Stomach (tissue), 9 donors: ENCODE data around the gene ITSN2. TPM values are rescaled to one million over a fixed set of nuclear protein-coding genes. Genes with fewer than 3 reads are reported as not detected.

ENCODE experiments used
- DNase-seq, 2 donors: peaks; one replicate each; pipeline versions ENCODE4 v3.0.0 to v3.0.0-alpha.2; 2013 to 2019
- H3K27ac ChIP-seq, 5 donors: fragments of 200-600 bp in 4 of 5; sonication (generic) in 4 of 5; one replicate each; pipeline ENCODE4 v1.5.1; 2013 to 2019; ENCODE audit warnings: mild to moderate bottlenecking in 1 of 5, moderate library complexity in 1 of 5
- H3K27me3 ChIP-seq, 3 donors: fragments of 200-600 bp; sonication (generic); one replicate each; pipeline ENCODE4 v1.5.1; 2017 to 2019; ENCODE audit warnings: mixed run types in 1 of 3
- H3K36me3 ChIP-seq, 4 donors: fragments of 200-600 bp; sonication (generic); 1 replicate in 3 of 4; 2 replicates in 1 of 4; pipeline ENCODE4 v1.5.1; 2016 to 2019
- H3K4me1 ChIP-seq, 4 donors: fragments of 200-600 bp; sonication (generic); one replicate each; pipeline ENCODE4 v1.5.1; 2016 to 2019
- H3K4me3 ChIP-seq, 4 donors: fragments of 200-600 bp; sonication (generic) in 3 of 4; one replicate each; pipeline ENCODE4 v1.5.1; 2016 to 2019; ENCODE audit warnings: mild to moderate bottlenecking in 1 of 4
- H3K9me3 ChIP-seq, 4 donors: fragments of 200-600 bp; sonication (generic); one replicate each; pipeline ENCODE4 v1.5.1; 2016 to 2019
- CTCF ChIP-seq, 7 experiments: fragments of 450-650 bp in 4 of 7; fragments of 200-600 bp in 3 of 7; sonication (generic) in 3 of 7; IDR thresholded peaks; one replicate each; pipeline ENCODE4 v1.5.1; 2016 to 2019; ENCODE audit warnings: antibody characterized with exemption in 7 of 7, control low read depth in 2 of 7, mild to moderate bottlenecking in 1 of 7
- EP300 ChIP-seq: sonication (generic); formaldehyde crosslinking; IDR thresholded peaks from one replicate; pipeline ENCODE4 v1.6.1; 2017; ENCODE audit warnings: antibody characterized with exemption
- POLR2A ChIP-seq, 4 donors: fragments of 450-650 bp; IDR thresholded peaks; one replicate each; pipeline ENCODE4 v1.6.1; 2016; ENCODE audit warnings: antibody characterized with exemption in 4 of 4, control low read depth in 2 of 4, mild to moderate bottlenecking in 1 of 4, moderate library complexity in 1 of 4
- POLR2AphosphoS5 ChIP-seq, 3 donors: sonication (generic); formaldehyde crosslinking; IDR thresholded peaks; one replicate each; pipeline ENCODE4 v1.6.1; 2016; ENCODE audit warnings: antibody characterized with exemption in 3 of 3
- WGBS, 5 donors: extraction: QIAGEN DNeasy Blood & Tissue Kit in 3 of 5; methylation state at CpG; one replicate each; pipeline versions ENCODE4 v1.1.5 to v1.1.7; 2013 to 2018; 5-methylcytosine and 5-hydroxymethylcytosine counted together
- intact Hi-C: fragments of 100-400 bp; cut with DNase I; formaldehyde crosslinking; loops from one replicate; pipeline ENCODE4 v1.15.1; 2023; ENCODE audit warnings: low total_unique reads
- polyA plus RNA-seq, 3 donors: library from polyadenylated mRNA; stranded (reverse); fragments of 200-250 nt; gene quantifications; one replicate each; pipeline ENCODE4 v1.2.3, GENCODE V29; 2013
- total RNA-seq, 5 donors: library from RNA; depleted of rRNA; stranded (reverse); fragments of >200 nt; gene quantifications; one replicate each; pipeline versions ENCODE4 v1.1.0 to v1.2.3, GENCODE V29; 2014 to 2016
- donor health status: healthy with polysubstance abuse.
- donor health status: Bipolar disorder and iron deficiency.
- donor health status: healthy.

ITSN2 gene
- total and polyA plus RNA-seq, 8 donors: 14.6 to 216 (median 44.9) TPM

- Histone ChIP-seq H3K27me3 (no peaks in the 10 kb centered on the region), H3K4me3 (no peak overlapping the region), H3K36me3 (peaks cover 0 to 10% (median 4%) of the 10 kb centered on the region in 4 donors), H3K9me3 (peaks cover 0 to 2% (median 0%) of the 10 kb centered on the region in 4 donors), H3K4me1 (no peaks in the 10 kb centered on the region), H3K27ac (no peak overlapping the region)
- 80 to 88% (median 84%) methylated on average over 9 of the region's 9 CpGs for WGBS, 5 donors
- intact Hi-C loops: no loop called here
- TF ChIP-seq EP300 (no peak), POLR2A (IDR thresholded peaks at IDR 0.05) (no peak)
- no peak for DNase-seq
These were observed 169.8 kb downstream of the ITSN2 start for GRCh38 chr2:24190503-24190902.

- TF ChIP-seq EP300: no peak
- no peak for TF ChIP-seq POLR2AphosphoS5 (IDR thresholded peaks at IDR 0.05)
- no peak for TF ChIP-seq CTCF (IDR thresholded peaks at IDR 0.05)
- no peak for TF ChIP-seq POLR2A (IDR thresholded peaks at IDR 0.05)
- H3K4me3 ChIP-seq: no peak overlapping the region
- H3K36me3 ChIP-seq: peaks cover 0 to 10% (median 4%) of the 10 kb centered on the region in 4 donors
- peaks cover 0 to 3% (median 0%) of the 10 kb centered on the region in 4 donors for H3K9me3 ChIP-seq
- H3K4me1 ChIP-seq: no peaks in the 10 kb centered on the region
- 82 to 85% (median 84%) methylated on average over 10 of the region's 10 CpGs for WGBS, 5 donors
- H3K27me3 ChIP-seq: no peaks in the 10 kb centered on the region
- no peak overlapping the region for H3K27ac ChIP-seq
- intact Hi-C loops: no loop called here
- no peak for DNase-seq
These were observed 170.8 kb downstream of the ITSN2 start for GRCh38 chr2:24189551-24189950.

- TF ChIP-seq EP300 (no peak), CTCF (IDR thresholded peaks at IDR 0.05) (no peak), POLR2A (IDR thresholded peaks at IDR 0.05) (no peak), POLR2AphosphoS5 (IDR thresholded peaks at IDR 0.05) (no peak)
- 59 to 72% (median 67%) methylated on average over 6 of the region's 6 CpGs for WGBS, 5 donors
- Histone ChIP-seq H3K27me3 (no peaks in the 10 kb centered on the region), H3K27ac (no peak overlapping the region), H3K9me3 (peaks cover 0 to 3% (median 0%) of the 10 kb centered on the region in 4 donors), H3K4me3 (no peak overlapping the region), H3K4me1 (no peaks in the 10 kb centered on the region), H3K36me3 (peaks cover 0 to 4% (median 2%) of the 10 kb centered on the region in 4 donors)
- intact Hi-C loops: no loop called here
- no peak for DNase-seq
These were observed 176.8 kb downstream of the ITSN2 start for GRCh38 chr2:24183366-24184069.

- peaks cover 0 to 3% (median 0%) of the 10 kb centered on the region in 4 donors for H3K9me3 ChIP-seq
- TF ChIP-seq EP300 (no peak), POLR2A (IDR thresholded peaks at IDR 0.05) (no peak), CTCF (IDR thresholded peaks at IDR 0.05) (no peak), POLR2AphosphoS5 (IDR thresholded peaks at IDR 0.05) (no peak)
- no peaks in the 10 kb centered on the region for H3K27me3 ChIP-seq
- H3K27ac ChIP-seq: no peak overlapping the region
- WGBS, 5 donors: 90 to 95% (median 91%) methylated on average over 7 of the region's 7 CpGs
- intact Hi-C loops: no loop called here
- H3K4me3 ChIP-seq: no peak overlapping the region
- H3K4me1 ChIP-seq: no peaks in the 10 kb centered on the region
- DNase-seq: no peak
- peaks cover 0 to 3% (median 0%) of the 10 kb centered on the region in 4 donors for H3K36me3 ChIP-seq
These were observed 177.8 kb downstream of the ITSN2 start for GRCh38 chr2:24182507-24182906.

GRCh38 chr2:24181849-24182248, 178.5 kb downstream of the ITSN2 start:
- 80 to 89% (median 85%) methylated on average over 6 of the region's 6 CpGs for WGBS, 5 donors
- Histone ChIP-seq H3K36me3 (no peaks in the 10 kb centered on the region), H3K9me3 (peaks cover 0 to 3% (median 0%) of the 10 kb centered on the region in 4 donors), H3K27me3 (no peaks in the 10 kb centered on the region), H3K4me1 (no peaks in the 10 kb centered on the region), H3K4me3 (no peak overlapping the region), H3K27ac (no peak overlapping the region)
- TF ChIP-seq CTCF (IDR thresholded peaks at IDR 0.05) (no peak), EP300 (no peak), POLR2A (IDR thresholded peaks at IDR 0.05) (no peak), POLR2AphosphoS5 (IDR thresholded peaks at IDR 0.05) (no peak)
- intact Hi-C loops: no loop called here
- DNase-seq: no peak
